Stimulated activated CD4-positive, alpha-beta T cell treated with anti-CD3 and anti-CD28 coated beads, Interleukin-4, amount 100 ng/mL, for 1 hour (primary cell): ENCODE results near the gene XRCC1.

Experiments used
- DNase-seq: peaks from one replicate; pipeline ENCODE4 v3.0.0-alpha.2; 2020

The XRCC1 gene

DNA sequence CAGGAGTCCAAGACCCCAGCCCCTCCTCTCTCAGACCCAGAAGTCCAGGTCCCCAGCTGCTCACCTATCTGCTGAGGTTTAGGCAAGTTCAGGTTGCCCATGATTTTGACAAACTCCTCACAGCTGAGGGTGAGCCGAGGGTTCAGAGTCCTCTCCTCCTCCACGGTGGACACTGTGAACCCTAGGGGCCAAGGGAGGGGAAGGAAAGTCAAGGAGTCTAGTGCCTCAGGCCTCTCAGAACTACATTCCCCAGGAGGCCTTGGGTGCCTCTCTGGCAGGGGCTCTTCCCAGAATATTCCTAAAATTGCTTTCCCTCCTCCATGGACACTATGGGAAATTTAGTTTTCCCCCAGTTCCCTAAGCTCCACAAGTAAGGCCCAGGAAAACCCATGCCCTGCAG is 67.4 kb downstream of the XRCC1 start:
- no peak for DNase-seq

DNA sequence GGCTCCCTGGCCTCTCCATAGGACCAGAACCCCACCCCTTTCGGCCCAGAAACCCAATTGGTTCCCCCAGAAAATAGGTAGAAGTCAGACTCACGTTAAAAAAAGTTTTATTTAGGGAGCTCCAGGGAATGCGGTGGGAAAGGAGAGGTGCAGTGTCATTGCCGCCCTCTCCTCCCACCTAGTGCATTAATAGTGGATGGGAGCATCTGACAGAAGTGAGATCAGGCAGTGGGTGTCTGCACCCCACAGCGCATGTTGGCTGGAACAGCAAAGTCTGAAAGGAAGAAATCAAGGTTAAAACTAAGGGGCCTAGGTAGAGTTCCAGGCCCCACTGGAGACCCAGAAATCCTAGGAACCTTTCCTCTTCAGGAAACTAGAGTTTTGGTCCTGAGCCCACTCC is 68.7 kb downstream of the XRCC1 start:
- no peak for DNase-seq

GRCh38 chr19:43505941-43506340 is 69.4 kb downstream of the XRCC1 start:
- no peak for DNase-seq

DNA sequence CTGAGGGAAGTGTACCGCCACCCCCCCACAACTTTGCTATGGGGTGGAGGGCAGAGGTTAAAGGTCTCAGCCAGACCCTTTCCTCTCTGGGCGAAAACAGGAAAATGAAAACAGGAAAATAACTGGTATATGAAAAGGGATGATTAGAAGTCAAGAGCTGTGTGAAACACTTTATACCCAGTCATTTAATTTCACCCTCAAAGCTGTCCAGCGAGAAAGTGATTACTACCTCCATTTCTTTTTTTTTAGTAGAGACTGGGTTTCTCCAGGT is 70.2 kb downstream of the XRCC1 start:
- no peak for DNase-seq

DNA sequence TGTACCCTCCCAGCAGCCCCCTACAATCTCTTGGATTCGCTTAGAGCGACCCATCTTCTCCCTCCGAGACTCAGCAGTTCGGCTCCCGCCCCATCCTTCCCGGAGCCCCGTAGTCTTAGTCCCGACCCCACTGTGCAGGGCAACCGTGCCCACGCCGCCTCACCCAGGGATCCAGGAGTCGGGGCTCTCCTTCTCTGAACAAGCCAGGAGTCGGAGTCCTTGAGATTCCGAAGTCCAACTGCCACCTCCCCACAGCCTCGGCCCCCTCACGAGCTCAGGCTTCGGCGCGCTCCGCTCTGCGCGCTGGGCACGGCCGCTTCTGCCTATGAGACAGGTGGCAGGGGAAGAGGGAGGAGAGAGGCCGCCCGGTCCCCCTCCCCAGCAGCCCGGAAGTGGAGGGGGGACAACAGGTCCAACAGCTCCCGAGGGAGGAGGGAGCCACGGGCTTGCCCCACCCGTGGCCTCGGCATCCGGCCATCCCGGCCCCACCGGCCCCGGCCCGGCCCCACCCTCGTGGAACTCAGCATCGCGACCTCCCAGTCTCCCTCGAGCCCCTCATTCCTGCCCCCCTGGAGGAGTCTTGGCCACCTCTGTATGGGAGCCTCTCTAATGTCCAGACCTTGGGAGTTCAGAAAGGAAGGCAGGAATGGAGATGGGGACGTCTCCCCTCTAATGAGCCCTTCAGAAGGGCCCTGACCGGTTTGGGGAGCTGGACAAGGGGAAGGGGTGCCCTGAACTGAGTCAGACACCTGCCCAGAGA is 70.7 kb downstream of the XRCC1 start, which contains the start of gene PHLDB3:
TSS of gene PHLDB3 (minus strand) at position 321 of the 760 bp plus-strand sequence. CDS start 628 bp downstream, outside the sequence.
- peak; percentile 57 for DNase-seq

DNA sequence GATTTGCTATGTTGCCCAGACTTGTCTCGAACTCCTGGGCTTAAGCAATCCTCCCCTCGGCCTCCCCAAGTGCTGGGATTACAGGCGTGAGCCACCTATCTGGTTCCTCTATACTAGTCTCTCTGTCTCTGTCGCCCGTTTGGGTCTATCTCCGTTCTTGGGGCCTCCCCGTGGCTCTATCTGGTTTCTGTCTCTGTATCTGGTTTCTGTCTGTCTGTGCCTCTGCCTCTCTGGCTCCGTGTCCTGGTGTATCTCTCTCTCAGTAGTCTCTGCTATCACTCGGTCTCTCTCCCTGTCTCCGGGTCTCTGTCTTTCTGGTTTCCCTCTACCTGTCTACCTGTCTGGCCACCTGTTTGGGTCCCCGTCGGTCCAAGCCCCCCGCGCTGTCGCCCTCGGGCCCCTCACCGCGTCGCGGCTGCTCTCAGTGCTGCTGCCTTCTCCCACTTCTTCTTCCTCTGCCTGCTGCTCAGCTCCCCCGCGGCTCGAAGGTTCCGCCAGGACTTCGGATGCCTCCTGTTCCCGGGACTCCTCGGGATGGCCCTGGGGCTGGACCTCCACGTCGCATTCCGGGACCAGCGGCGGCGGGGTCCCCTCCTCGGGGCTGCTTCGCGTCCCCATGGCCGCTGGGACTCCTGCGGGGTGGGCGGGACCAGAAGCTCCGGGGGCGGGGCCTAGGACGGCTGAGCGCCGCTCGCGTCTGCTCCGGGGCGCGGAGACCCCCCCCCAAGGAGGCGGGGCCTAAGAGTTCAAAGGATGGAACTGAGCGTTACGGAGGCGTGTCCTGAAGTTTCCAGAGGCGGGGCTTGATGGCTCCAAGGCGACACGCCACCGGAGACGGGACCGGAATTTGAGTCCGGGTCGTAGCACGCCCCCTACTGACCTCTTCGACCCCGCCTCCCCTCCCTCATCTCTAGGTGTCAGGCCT is 71.6 kb downstream of the XRCC1 start:
- DNase-seq, result peak; percentile 100

- DNase-seq, result no peak
Measured at GRCh38 chr19:43502419-43502976, 72.8 kb downstream of the XRCC1 start.

DNA sequence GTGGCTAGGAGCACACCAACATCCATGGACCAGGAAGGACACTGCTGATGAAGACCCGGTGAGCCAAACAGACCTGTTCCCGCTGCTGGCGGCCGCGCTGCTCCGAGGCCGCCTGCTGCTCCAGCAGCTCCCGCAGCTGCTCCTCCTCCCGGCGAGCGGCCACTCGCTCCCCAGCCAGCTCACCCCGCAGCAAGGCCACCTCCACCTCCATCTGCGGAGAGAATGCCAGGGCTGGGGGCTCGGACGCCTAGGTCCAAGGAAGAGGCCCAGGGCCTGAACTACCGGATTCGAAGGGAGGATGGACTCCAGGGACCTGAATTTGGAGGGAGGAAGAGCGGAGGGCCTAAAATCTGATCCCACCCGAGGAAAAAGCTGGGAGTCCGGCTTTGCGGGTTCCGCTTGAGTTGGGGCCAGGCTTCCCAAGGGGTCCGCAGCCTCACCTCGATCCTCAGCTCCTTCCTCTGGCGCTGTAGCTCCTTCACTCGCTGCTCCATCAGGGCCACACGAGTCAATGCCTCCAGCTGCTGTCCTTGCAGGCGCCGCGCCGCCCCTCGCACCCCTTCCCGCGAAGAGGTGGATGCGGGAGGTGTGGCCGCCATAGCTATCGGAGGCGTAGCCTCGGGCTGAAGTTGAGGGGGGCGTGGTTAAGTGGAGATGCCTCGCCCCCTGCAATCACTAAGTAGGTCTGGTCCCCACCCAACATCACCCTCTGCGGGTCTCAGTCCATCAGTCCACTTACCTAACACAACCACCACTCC is 73.5 kb downstream of the XRCC1 start:
- DNase-seq, result no peak

DNA sequence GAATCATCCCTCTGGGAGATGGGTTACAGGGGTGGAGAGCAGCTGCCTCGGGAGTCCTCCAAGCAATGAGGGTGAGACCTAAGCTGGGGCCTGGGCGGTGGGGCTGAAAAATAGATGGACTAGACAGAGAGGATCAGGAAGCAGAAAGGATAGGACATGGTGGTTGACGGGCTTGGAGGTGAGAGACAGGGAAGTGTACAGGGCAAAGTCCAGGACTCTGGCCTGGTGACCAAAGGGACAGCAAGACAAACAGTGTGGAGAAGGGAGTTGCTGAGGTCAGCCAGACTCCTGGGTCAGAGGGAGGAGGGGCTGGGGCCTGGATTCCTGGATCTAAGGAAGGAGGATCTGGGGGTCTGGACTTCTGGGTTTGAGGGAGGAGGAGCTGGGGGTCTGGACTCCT is 76.3 kb downstream of the XRCC1 start:
- DNase-seq, result no peak

DNA sequence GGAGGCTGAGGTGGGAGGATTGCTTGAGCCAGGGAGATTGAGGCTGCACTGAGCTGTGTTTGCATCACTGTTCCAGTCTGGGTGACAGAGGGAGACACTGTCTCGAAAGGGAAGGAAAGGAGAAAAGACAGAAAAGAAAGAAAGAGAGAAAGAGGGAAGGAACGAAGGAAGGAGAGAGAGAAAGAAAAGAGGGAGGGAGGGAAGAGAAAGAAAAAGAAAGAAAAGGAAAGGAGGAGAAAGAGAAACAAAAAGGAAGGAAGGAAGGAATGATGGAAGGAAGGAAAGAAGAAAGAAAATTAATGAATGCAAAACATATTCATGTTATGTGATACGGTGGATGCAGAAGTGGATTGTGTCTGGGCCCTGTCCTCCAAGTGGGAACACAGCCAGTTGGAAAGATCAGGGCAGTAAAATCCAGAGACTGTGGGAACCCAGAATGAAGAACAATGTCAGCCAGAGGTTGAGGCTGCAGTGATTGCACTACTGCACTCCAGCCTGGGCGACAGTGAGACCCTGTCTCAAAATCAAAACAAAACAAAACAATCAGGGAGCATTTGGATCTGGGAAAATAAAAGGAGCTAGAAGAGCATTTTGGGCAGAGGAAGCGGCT is 77.0 kb downstream of the XRCC1 start:
- DNase-seq, result no peak

DNA sequence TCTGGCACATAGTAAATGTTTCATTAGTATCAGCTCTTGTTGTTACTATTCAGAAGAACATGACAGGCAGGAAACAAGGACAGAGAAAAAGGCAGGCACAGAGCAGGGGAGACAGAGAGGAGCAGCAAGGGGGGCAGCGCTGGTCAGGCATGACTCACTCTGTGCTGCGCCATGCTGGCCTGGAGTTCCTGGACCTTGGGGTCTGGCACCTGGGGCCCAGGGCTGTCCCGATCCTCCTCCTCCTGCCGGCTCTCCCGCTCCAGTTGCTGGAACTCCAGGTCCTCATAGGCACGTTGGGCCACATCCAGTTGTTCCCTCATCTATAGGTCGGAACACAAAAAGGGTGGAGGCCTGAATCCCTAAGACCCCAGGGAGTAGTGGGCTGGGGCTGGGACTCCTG is 78.4 kb downstream of the XRCC1 start:
- DNase-seq, result no peak

DNA sequence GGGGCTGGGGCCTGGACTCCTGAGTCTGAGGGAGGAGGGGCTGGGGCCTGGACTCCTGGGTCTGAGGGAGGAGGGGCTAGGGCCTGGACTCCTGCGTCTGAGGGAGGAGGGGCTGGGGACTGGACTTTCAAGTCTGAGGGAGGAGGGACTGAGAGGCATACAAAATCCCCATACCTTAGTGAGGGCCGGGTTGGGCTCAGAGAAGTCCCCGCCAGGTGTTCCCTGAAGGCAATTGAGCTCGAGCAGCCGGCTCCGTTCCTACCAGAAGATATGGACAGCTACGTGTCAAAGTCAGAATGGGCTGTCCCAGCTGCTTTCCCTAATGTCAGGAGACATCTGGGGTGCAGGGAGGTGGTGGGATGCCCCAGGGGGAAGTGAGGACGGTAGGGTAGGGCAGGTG is 80.2 kb downstream of the XRCC1 start:
- no peak for DNase-seq
